Muscle of arm (tissue), 12 donors: ENCODE results near the gene ITPRID2. TPM values are rescaled to one million over a fixed set of nuclear protein-coding genes. Genes with fewer than 3 reads are reported as not detected.

ENCODE experiments used
- DNase-seq: peaks from one replicate; pipeline ENCODE4 v3.0.0-alpha.2; 2013
- polyA plus RNA-seq, 12 donors: library from polyadenylated mRNA; unstranded; fragments of 120-200 nt; gene quantifications; one replicate each; pipeline ENCODE4 v1.2.1, GENCODE V29; 2013; ENCODE audit not compliant: insufficient read length in 12 of 12

The ITPRID2 gene
- polyA plus RNA-seq, 12 donors = 42.3 to 106 (median 68.0) TPM; not detected in 1

GRCh38 chr2:181910028-181910831 is 18.7 kb downstream of the ITPRID2 start:
- DNase-seq = no peak

GRCh38 chr2:181911830-181912229 is 20.3 kb downstream of the ITPRID2 start:
- DNase-seq = no peak

- no peak for DNase-seq
Observed at GRCh38 chr2:181915102-181915501, 23.6 kb downstream of the ITPRID2 start.

GRCh38 chr2:181916726-181917718 is 25.5 kb downstream of the ITPRID2 start:
- DNase-seq = no peak

- no peak for DNase-seq
Observed at GRCh38 chr2:181918188-181918587, 26.7 kb downstream of the ITPRID2 start.

GRCh38 chr2:181923121-181923520 is 31.6 kb downstream of the ITPRID2 start:
- no peak for DNase-seq

GRCh38 chr2:181924336-181924735 is 32.8 kb downstream of the ITPRID2 start:
- DNase-seq = no peak

GRCh38 chr2:181934694-181935093 is 43.2 kb downstream of the ITPRID2 start:
- DNase-seq = no peak

- peak; percentile 12 for DNase-seq
Observed at GRCh38 chr2:181937473-181937872, 45.9 kb downstream of the ITPRID2 start.

- DNase-seq = no peak
Observed at GRCh38 chr2:181943411-181944124, 52.0 kb downstream of the ITPRID2 start.

- DNase-seq = no peak
Observed at GRCh38 chr2:181944164-181944913, 52.8 kb downstream of the ITPRID2 start.

- no peak for DNase-seq
Observed at GRCh38 chr2:181944914-181945291, 53.4 kb downstream of the ITPRID2 start.

GRCh38 chr2:181946444-181947127 is 55.1 kb downstream of the ITPRID2 start:
- DNase-seq = no peak

GRCh38 chr2:181947273-181947672 is 55.7 kb downstream of the ITPRID2 start:
- DNase-seq = no peak

GRCh38 chr2:181948227-181948626 is 56.7 kb downstream of the ITPRID2 start:
- DNase-seq = no peak

GRCh38 chr2:181949047-181949446 is 57.5 kb downstream of the ITPRID2 start:
- DNase-seq = no peak

GRCh38 chr2:181952404-181953226 is 61.1 kb downstream of the ITPRID2 start:
- no peak for DNase-seq

- DNase-seq = peak; percentile 64
Observed at GRCh38 chr2:181953881-181954537, 62.5 kb downstream of the ITPRID2 start.

GRCh38 chr2:181954538-181954883 is 63.0 kb downstream of the ITPRID2 start:
- no peak for DNase-seq
